NCI-H524 (cell line): ENCODE data around the gene FAAP20.

ENCODE experiments used
- DNase-seq, 2 experiments: peaks; one replicate each; lab custom pipeline; 2025; lab: John Stamatoyannopoulos, UW

Gene FAAP20

GRCh38 chr1:2194319-2194897, at the start of gene FAAP20:
Gene FAAP20, minus strand, starts transcription at chr1:2194772. Its CDS starts 23 bp downstream, at chr1:2194749.
- no peak for DNase-seq

- DNase-seq, result no peak
These were observed 48.5 kb upstream of the FAAP20 start for GRCh38 chr1:2242814-2243725.

- DNase-seq, result no peak
These were observed 47.2 kb upstream of the FAAP20 start for GRCh38 chr1:2241820-2242219.

GRCh38 chr1:2240270-2241156, 45.9 kb upstream of the FAAP20 start:
- DNase-seq, result no peak

- no peak for DNase-seq
These were observed 44.9 kb upstream of the FAAP20 start for GRCh38 chr1:2239384-2239985.

GRCh38 chr1:2239013-2239370, 44.4 kb upstream of the FAAP20 start:
- DNase-seq, result no peak

GRCh38 chr1:2238361-2239012, 43.9 kb upstream of the FAAP20 start:
- DNase-seq, result no peak

GRCh38 chr1:2237773-2238172, 43.2 kb upstream of the FAAP20 start:
- no peak for DNase-seq

- DNase-seq, result no peak
These were observed 42.4 kb upstream of the FAAP20 start for GRCh38 chr1:2236695-2237677.

- DNase-seq, result no peak
These were observed 40.9 kb upstream of the FAAP20 start for GRCh38 chr1:2235300-2235998.

GRCh38 chr1:2234762-2235113, 40.2 kb upstream of the FAAP20 start:
- no peak for DNase-seq

- DNase-seq, result no peak
These were observed 39.6 kb upstream of the FAAP20 start for GRCh38 chr1:2233997-2234761.

GRCh38 chr1:2233468-2233867, 38.9 kb upstream of the FAAP20 start:
- no peak for DNase-seq

- DNase-seq, result no peak
These were observed 38.4 kb upstream of the FAAP20 start for GRCh38 chr1:2232916-2233438.

GRCh38 chr1:2232255-2232915, 37.8 kb upstream of the FAAP20 start:
- DNase-seq, result no peak

GRCh38 chr1:2231532-2232254, 37.1 kb upstream of the FAAP20 start:
- DNase-seq, result peak in 1 of 2 experiments; percentile 30

- DNase-seq, result no peak
These were observed 36.4 kb upstream of the FAAP20 start for GRCh38 chr1:2230781-2231531.
